ENCODE results near the gene TRIM25. TPM values are rescaled to one million over a fixed set of nuclear protein-coding genes. Genes with fewer than 3 reads are reported as not detected.

TRIM25 gene
- total and polyA plus RNA-seq, 2 of the 8 experiments (the other 6 are each of a cell fraction or from before 2014, with no cell fraction given) = 16.6 to 38.9 TPM

DNA sequence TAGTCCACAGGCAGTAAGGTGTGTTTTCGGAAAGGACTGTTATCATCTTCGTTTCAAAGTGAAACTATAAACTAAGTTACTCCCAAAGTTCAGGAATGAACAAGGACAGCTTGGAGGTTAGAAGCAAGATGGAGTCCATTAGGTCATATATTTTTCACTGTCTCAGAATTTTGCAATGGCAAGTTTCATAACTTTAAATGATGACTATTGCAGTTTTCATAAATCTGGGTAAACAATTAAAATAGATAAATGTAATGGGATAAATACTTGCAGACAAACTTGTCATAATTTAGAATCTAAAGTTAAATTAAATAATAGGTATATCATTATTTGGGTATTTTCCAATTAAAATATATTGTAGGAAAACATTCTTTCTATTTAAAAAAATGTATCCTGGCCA lies 14.7 kb upstream of the TRIM25 start:
- no peak overlapping the region for H3K56ac ChIP-seq (replicated peaks; ENCODE audit: insufficient read length, low read depth, low read length)
- CTCF ChIA-PET (ENCODE audit: partially characterized antibody) = no interaction called here
- H2BK12ac ChIP-seq (ENCODE audit: low read depth, low read length) = no peak overlapping the region
- H3K4me3 ChIP-seq (ENCODE audit: extremely low read depth in 1 of 4, insufficient read depth in 2 of 4, low read depth in 3 of 4, low read length in 4 of 4) = no peak overlapping the region; a peak in 1 of 8 replicates
- H2BK120ac ChIP-seq (replicated peaks; ENCODE audit: low read depth, low read length) = no peak overlapping the region
- H3K79me2 ChIP-seq (ENCODE audit: control insufficient read depth in 1 of 2, insufficient read depth in 2 of 2, low read length in 2 of 2) = no peaks in the 10 kb centered on the region
- no peak overlapping the region for H2AK5ac ChIP-seq (ENCODE audit: low read depth, low read length)
- no peak overlapping the region for H2BK5ac ChIP-seq (ENCODE audit: low read depth, low read length)
- POLR2A ChIA-PET (ENCODE audit: partially characterized antibody) = no interaction called here
- H4K20me1 ChIP-seq (replicated peaks in 1 of 2; ENCODE audit: control insufficient read depth in 1 of 2, insufficient read depth in 2 of 2, low read length in 2 of 2) = no peaks in the 10 kb centered on the region
- H4K5ac ChIP-seq (ENCODE audit: insufficient read length, low read depth, low read length) = no peak overlapping the region
- H2BK15ac ChIP-seq (ENCODE audit: low read length) = no peak overlapping the region
- H3K27me3 ChIP-seq (replicated peaks in 1 of 4; ENCODE audit: control insufficient read depth in 3 of 4, extremely low read depth in 1 of 4, insufficient read depth in 3 of 4, low read length in 3 of 4) = no peaks in the 10 kb centered on the region
- H3K23ac ChIP-seq (ENCODE audit: insufficient read length) = no peak overlapping the region
- FAIRE-seq (no peak), DNase-seq (ENCODE audit: low read depth in 1 of 2, low spot score in 2 of 2) (no peak)
- H3K79me1 ChIP-seq (ENCODE audit: low read depth, low read length) = no peaks in the 10 kb centered on the region
- H3K4me1 ChIP-seq (replicated peaks in 1 of 4; ENCODE audit: control insufficient read depth in 3 of 4, insufficient read depth in 4 of 4, low read length in 3 of 4) = peaks cover 3 to 12% (median 6%) of the 10 kb centered on the region in 4 experiments; a peak in 5 of 7 replicates
- H4K91ac ChIP-seq (replicated peaks; ENCODE audit: insufficient read length, low read length) = no peak overlapping the region
- no peak overlapping the region for H2AFZ ChIP-seq (ENCODE audit: low read length)
- TF ChIP-seq GTF2F1 (IDR thresholded peaks at IDR 0.05; ENCODE audit: borderline replicate concordance, low read depth, low read length) (no peak), SIRT6 (IDR thresholded peaks at IDR 0.05; ENCODE audit: low read length) (no peak), HDAC6 (IDR thresholded peaks at IDR 0.05; ENCODE audit: low read depth, low read length) (no peak), ASH2L (IDR thresholded peaks at IDR 0.05; ENCODE audit: low read length) (no peak), POU5F1 (IDR thresholded peaks at IDR 0.05; ENCODE audit: low read depth, low read length) (no peak), SP2 (IDR thresholded peaks at IDR 0.05; ENCODE audit: low read length) (no peak), SIX5 (IDR thresholded peaks at IDR 0.05; ENCODE audit: low read depth, low read length) (no peak), SP1 (IDR thresholded peaks at IDR 0.05; ENCODE audit: low read depth, low read length) (no peak)
- TF ChIP-seq, protein P1, sequence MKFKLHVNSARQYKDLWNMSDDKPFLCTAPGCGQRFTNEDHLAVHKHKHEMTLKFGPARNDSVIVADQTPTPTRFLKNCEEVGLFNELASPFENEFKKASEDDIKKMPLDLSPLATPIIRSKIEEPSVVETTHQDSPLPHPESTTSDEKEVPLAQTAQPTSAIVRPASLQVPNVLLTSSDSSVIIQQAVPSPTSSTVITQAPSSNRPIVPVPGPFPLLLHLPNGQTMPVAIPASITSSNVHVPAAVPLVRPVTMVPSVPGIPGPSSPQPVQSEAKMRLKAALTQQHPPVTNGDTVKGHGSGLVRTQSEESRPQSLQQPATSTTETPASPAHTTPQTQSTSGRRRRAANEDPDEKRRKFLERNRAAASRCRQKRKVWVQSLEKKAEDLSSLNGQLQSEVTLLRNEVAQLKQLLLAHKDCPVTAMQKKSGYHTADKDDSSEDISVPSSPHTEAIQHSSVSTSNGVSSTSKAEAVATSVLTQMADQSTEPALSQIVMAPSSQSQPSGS (IDR thresholded peaks at IDR 0.05; ENCODE audit: low read length) = no peak
- TF ChIP-seq, protein P2, sequence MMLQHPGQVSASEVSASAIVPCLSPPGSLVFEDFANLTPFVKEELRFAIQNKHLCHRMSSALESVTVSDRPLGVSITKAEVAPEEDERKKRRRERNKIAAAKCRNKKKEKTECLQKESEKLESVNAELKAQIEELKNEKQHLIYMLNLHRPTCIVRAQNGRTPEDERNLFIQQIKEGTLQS (IDR thresholded peaks at IDR 0.05; ENCODE audit: insufficient read depth, low read depth, low read length) = no peak
- H3K9ac ChIP-seq (replicated peaks in 1 of 4; ENCODE audit: extremely low read depth in 1 of 4, low read depth in 3 of 4, low read length in 3 of 4) = no peak overlapping the region
- H2BK20ac ChIP-seq (ENCODE audit: low read length) = no peak overlapping the region
- H3K18ac ChIP-seq (ENCODE audit: extremely low read depth, low read length) = no peak overlapping the region
- 90% methylated on average over 2 of the region's 2 CpGs; no CpG with 5 or more reads in 1 of the 2 experiments for WGBS, 2 experiments (ENCODE audit: extremely low coverage in 1 of 2, insufficient coverage in 1 of 2, insufficient read length in 1 of 2, insufficient replicate concordance in 2 of 2, low coverage in 1 of 2, low lambda C conversion rate in 2 of 2, missing lambda C conversion rate in 1 of 2)
- H3K23me2 ChIP-seq (ENCODE audit: low read depth, low read length) = no peaks in the 10 kb centered on the region
- no peak overlapping the region for H4K8ac ChIP-seq (ENCODE audit: extremely low read depth, insufficient read depth, low read length)
- H3K9me3 ChIP-seq (ENCODE audit: insufficient read depth in 2 of 2, low read depth in 1 of 2, low read length in 1 of 2) = peaks cover 25 to 35% of the 10 kb centered on the region in 2 experiments
- H3K4me2 ChIP-seq (ENCODE audit: insufficient read depth in 1 of 2, low read depth in 2 of 2, low read length in 2 of 2) = no peak overlapping the region
- no peak overlapping the region for H3K27ac ChIP-seq (ENCODE audit: low read depth, low read length)
- no peak overlapping the region for H3K4ac ChIP-seq (replicated peaks; ENCODE audit: insufficient read length, low read depth, low read length)
- H3K14ac ChIP-seq (ENCODE audit: insufficient read length) = no peak overlapping the region
- peaks cover 0 to 7% (median 1%) of the 10 kb centered on the region in 4 experiments; a peak in 3 of 8 replicates for H3K36me3 ChIP-seq (ENCODE audit: control insufficient read depth in 2 of 4, insufficient read depth in 4 of 4, low read length in 3 of 4)

Measured in H1 (cell line).